ENCODE data around the gene IBSP.

The IBSP gene

GRCh38 chr4:87799301-87800113 lies at the start of gene IBSP:
Gene IBSP, plus strand, starts transcription at chr4:87799554. Its CDS starts 2,808 bp downstream, at chr4:87802362.
- no peak for DNase-seq

- DNase-seq, result no peak
Observed at GRCh38 chr4:87749883-87750282, 49.5 kb upstream of the IBSP start.

GRCh38 chr4:87758270-87758669 lies 41.1 kb upstream of the IBSP start:
- no peak for DNase-seq

- DNase-seq, result no peak
Observed at GRCh38 chr4:87762311-87762710, 37.0 kb upstream of the IBSP start.

- DNase-seq, result no peak
Observed at GRCh38 chr4:87781569-87781968, 17.8 kb upstream of the IBSP start.

GRCh38 chr4:87783781-87784180 lies 15.6 kb upstream of the IBSP start:
- no peak for DNase-seq

- no peak for DNase-seq
Observed at GRCh38 chr4:87785731-87786509, 13.4 kb upstream of the IBSP start.

- no peak for DNase-seq
Observed at GRCh38 chr4:87802858-87803257, 3.5 kb downstream of the IBSP start.

GRCh38 chr4:87803421-87803820 lies 4.1 kb downstream of the IBSP start:
- no peak for DNase-seq

GRCh38 chr4:87804871-87805270 lies 5.5 kb downstream of the IBSP start:
- DNase-seq, result no peak

GRCh38 chr4:87805971-87806370 lies 6.6 kb downstream of the IBSP start:
- DNase-seq, result no peak

- no peak for DNase-seq
Observed at GRCh38 chr4:87806520-87806919, 7.2 kb downstream of the IBSP start.

- DNase-seq, result no peak
Observed at GRCh38 chr4:87807402-87807801, 8.0 kb downstream of the IBSP start.

GRCh38 chr4:87811977-87812376 lies 12.6 kb downstream of the IBSP start:
- no peak for DNase-seq

GRCh38 chr4:87819281-87819919 lies 20.0 kb downstream of the IBSP start:
- no peak for DNase-seq

GRCh38 chr4:87823200-87823599 lies 23.8 kb downstream of the IBSP start:
- no peak for DNase-seq

GRCh38 chr4:87823724-87824123 lies 24.4 kb downstream of the IBSP start:
- DNase-seq, result no peak

- no peak for DNase-seq
Observed at GRCh38 chr4:87824352-87824751, 25.0 kb downstream of the IBSP start.

GRCh38 chr4:87832669-87833068 lies 33.3 kb downstream of the IBSP start, which contains the start of gene MEPE:
Gene MEPE, plus strand, starts transcription at chr4:87832969. Its CDS starts 1,746 bp downstream, at chr4:87834715.
- DNase-seq, result no peak

- no peak for DNase-seq
Observed at GRCh38 chr4:87834401-87834800, 35.0 kb downstream of the IBSP start.

GRCh38 chr4:87835197-87835596 lies 35.8 kb downstream of the IBSP start:
- no peak for DNase-seq

GRCh38 chr4:87835743-87836142 lies 36.4 kb downstream of the IBSP start:
- no peak for DNase-seq

- no peak for DNase-seq
Observed at GRCh38 chr4:87838205-87838604, 38.9 kb downstream of the IBSP start.
